Measurements from ENCODE around the gene MINAR1. TPM values are rescaled to one million over a fixed set of nuclear protein-coding genes. Genes with fewer than 3 reads are reported as not detected.

Gene MINAR1
- total RNA-seq, 4 donors from 2014 or later, result 0.05 to 1.1 (median 0.30) TPM

- Histone ChIP-seq H3K4me1 (no peaks in the 10 kb centered on the region), H3K36me3 (no peaks in the 10 kb centered on the region), H3K4me3 (no peak overlapping the region), H3K27me3 (no peaks in the 10 kb centered on the region), H3K9me3 (no peaks in the 10 kb centered on the region), H3K27ac (no peak overlapping the region)
- DNase-seq, result no peak
- no peak for ATAC-seq
- no peak for TF ChIP-seq POLR2A (IDR thresholded peaks at IDR 0.05)
- no peak for TF ChIP-seq CTCF (IDR thresholded peaks at IDR 0.05 in 4 of 5, conservative IDR thresholded peaks at IDR 0.05 in 1 of 5)
- intact Hi-C loops (cut with DNase I; ENCODE audit: low total_unique reads), result no loop called here
- in situ Hi-C loops (cut with MboI; ENCODE audit: low sequenced_read_pairs in 4 of 4), result no loop called here
Observed at GRCh38 chr15:79399606-79400005, 32.5 kb upstream of the MINAR1 start.

- Histone ChIP-seq H3K4me3 (no peak overlapping the region), H3K36me3 (no peaks in the 10 kb centered on the region), H3K27me3 (no peaks in the 10 kb centered on the region), H3K9me3 (no peaks in the 10 kb centered on the region), H3K27ac (no peak overlapping the region), H3K4me1 (no peaks in the 10 kb centered on the region)
- ATAC-seq (no peak), DNase-seq (no peak)
- TF ChIP-seq CTCF (IDR thresholded peaks at IDR 0.05 in 4 of 5, conservative IDR thresholded peaks at IDR 0.05 in 1 of 5) (no peak), POLR2A (IDR thresholded peaks at IDR 0.05) (no peak)
- intact Hi-C loops (cut with DNase I; ENCODE audit: low total_unique reads) (no loop called here), in situ Hi-C loops (cut with MboI; ENCODE audit: low sequenced_read_pairs in 4 of 4) (no loop called here)
Observed at GRCh38 chr15:79400650-79401049, 31.5 kb upstream of the MINAR1 start.

- no peak for TF ChIP-seq CTCF (IDR thresholded peaks at IDR 0.05 in 4 of 5, conservative IDR thresholded peaks at IDR 0.05 in 1 of 5)
- DNase-seq, result no peak
- no peak for ATAC-seq
- H3K27me3 ChIP-seq, result no peaks in the 10 kb centered on the region
- intact Hi-C loops (cut with DNase I; ENCODE audit: low total_unique reads) (no loop called here), in situ Hi-C loops (cut with MboI; ENCODE audit: low sequenced_read_pairs in 4 of 4) (no loop called here)
- no peaks in the 10 kb centered on the region for H3K9me3 ChIP-seq
- H3K36me3 ChIP-seq, result no peaks in the 10 kb centered on the region
- no peak overlapping the region for H3K27ac ChIP-seq
- no peaks in the 10 kb centered on the region for H3K4me1 ChIP-seq
- H3K4me3 ChIP-seq, result no peak overlapping the region
Observed at GRCh38 chr15:79401301-79401700, 30.8 kb upstream of the MINAR1 start.

- in situ Hi-C loops (cut with MboI; ENCODE audit: low sequenced_read_pairs in 4 of 4) (no loop called here), intact Hi-C loops (cut with DNase I; ENCODE audit: low total_unique reads) (no loop called here)
Observed at GRCh38 chr15:79402136-79402535, 30.0 kb upstream of the MINAR1 start.

More at GRCh38 chr15:79402136-79402535, 30.0 kb upstream of the MINAR1 start:
- H3K4me1 ChIP-seq, result no peaks in the 10 kb centered on the region
- H3K27ac ChIP-seq, result no peak overlapping the region
- H3K9me3 ChIP-seq, result no peaks in the 10 kb centered on the region
- H3K36me3 ChIP-seq, result no peaks in the 10 kb centered on the region
- no peaks in the 10 kb centered on the region for H3K27me3 ChIP-seq
- TF ChIP-seq CTCF (IDR thresholded peaks at IDR 0.05 in 4 of 5, conservative IDR thresholded peaks at IDR 0.05 in 1 of 5) (no peak), POLR2A (IDR thresholded peaks at IDR 0.05) (no peak)
- DNase-seq (no peak), ATAC-seq (no peak)
- H3K4me3 ChIP-seq, result no peak overlapping the region
